HepG2 (cell line): ENCODE data around the gene ASPM. TPM values are rescaled to one million over a fixed set of nuclear protein-coding genes. Genes with fewer than 3 reads are reported as not detected.
A peak's percentile ranks its signal among the peaks of the same experiment; 100 is the strongest.

Source experiments
- ATAC-seq: fragments of 200-7000 bp; cut with Tn5 transposase; 3 replicates; pipeline ENCODE4 v1.9.1; 2020; ENCODE audit warnings: mild to moderate bottlenecking, moderate library complexity
- BruUV-seq: library from RNA; stranded (reverse); fragments of 400-500 nt; replicated peaks from 2 replicates; lab custom pipeline; 2021; lab: Mats Ljungman, UMichigan
- CTCF ChIA-PET: fragments of 300-600 bp; formaldehyde crosslinking; extraction: SDS; loops from one replicate; lab custom pipeline; 2021; ENCODE audit warnings: low total read pairs, inconsistent platforms, low intra/inter-chr PET ratio; lab: Yijun Ruan, JAX
- POLR2A ChIA-PET: fragments of 350-600 bp; sonication (Branson Sonifier 250); formaldehyde crosslinking; loops from one replicate; lab custom pipeline; 2020; ENCODE audit warnings: antibody characterized with exemption, inconsistent platforms; lab: Yijun Ruan, JAX
- DNase-seq: peaks from one replicate; pipeline ENCODE4 v3.0.0-alpha.2; 2015; ENCODE audit warnings: low spot score
- FAIRE-seq: peaks from 3 replicates; lab custom pipeline; 2011; peaks lifted over from hg19 to GRCh38; lab: Jason Lieb, UNC
- H2AFZ ChIP-seq: one replicate; pipeline ENCODE4 v1.6.1; 2011; ENCODE audit warnings: low read length, inconsistent platforms
- H3K27ac ChIP-seq: fragments of 300-600 bp; 3 replicates; pipeline ENCODE4 v1.8.0; 2011; ENCODE audit warnings: mixed run types, mild to moderate bottlenecking, mixed read lengths, low read length, inconsistent platforms; ENCODE audit not compliant: insufficient read depth; ENCODE audit errors: extremely low read length
- H3K27me3 ChIP-seq, 2 experiments: fragments of 200-600 bp in 1 of 2; 2 replicates in 1 of 2; 3 replicates in 1 of 2; pipeline versions ENCODE4 v1.6.0 to v1.8.0; 2011; ENCODE audit warnings: low read length in 2 of 2, mild to moderate bottlenecking in 2 of 2, moderate library complexity in 2 of 2, inconsistent platforms in 1 of 2; ENCODE audit not compliant: insufficient read depth in 2 of 2, control insufficient read depth in 1 of 2
- H3K36me3 ChIP-seq, 2 experiments: fragments of 200-600 bp in 1 of 2; replicated peaks in 1 of 2; 2 replicates in 1 of 2; 3 replicates in 1 of 2; pipeline versions ENCODE4 v1.5.1 to v1.8.0; 2011; ENCODE audit warnings: low read length in 2 of 2, inconsistent platforms in 1 of 2; ENCODE audit not compliant: insufficient read depth in 2 of 2, control insufficient read depth in 1 of 2
- H3K4me1 ChIP-seq: 2 replicates; pipeline ENCODE4 v1.5.1; 2012; ENCODE audit warnings: low read length, inconsistent platforms; ENCODE audit not compliant: insufficient read depth
- H3K4me2 ChIP-seq: 2 replicates; pipeline ENCODE4 v1.6.0; 2011; ENCODE audit warnings: low read depth, low read length, inconsistent platforms
- H3K4me3 ChIP-seq, 3 experiments: fragments of 200-600 bp in 1 of 3; sonication (generic), shearing (Covaris generic) in 1 of 3; replicated peaks in 1 of 3; 2 replicates each; pipeline ENCODE4 v1.5.1; 2011 to 2016; ENCODE audit warnings: low read length in 3 of 3, inconsistent platforms in 2 of 3, low read depth in 2 of 3, mild to moderate bottlenecking in 2 of 3, control low read depth in 1 of 3, mixed read lengths in 1 of 3; ENCODE audit not compliant: insufficient read depth in 1 of 3
- H3K79me2 ChIP-seq: one replicate; pipeline ENCODE4 v1.6.1; 2011; ENCODE audit warnings: low read length, inconsistent platforms; ENCODE audit not compliant: insufficient read depth
- H3K9ac ChIP-seq: 2 replicates; pipeline ENCODE4 v1.6.0; 2011; ENCODE audit warnings: mild to moderate bottlenecking, low read depth, low read length, inconsistent platforms; ENCODE audit not compliant: insufficient read depth
- H3K9me3 ChIP-seq: 2 replicates; pipeline ENCODE4 v1.5.1; 2012; ENCODE audit warnings: mild to moderate bottlenecking, low read length
- H4K20me1 ChIP-seq: 2 replicates; pipeline ENCODE4 v1.6.0; 2011; ENCODE audit warnings: inconsistent platforms, mild to moderate bottlenecking, low read length, moderate library complexity; ENCODE audit not compliant: insufficient read depth
- ARID3A ChIP-seq: IDR thresholded peaks from 2 replicates; pipeline ENCODE4 v1.6.1; 2012; ENCODE audit warnings: low read depth, low read length, improper control_type of control experiment
- DPF2 ChIP-seq: sonication (generic); formaldehyde crosslinking; IDR thresholded peaks from 2 replicates; pipeline ENCODE4 v1.4.0; 2020; ENCODE audit warnings: mild to moderate bottlenecking, low read depth, missing genetic modification reagents, borderline replicate concordance
- FOXA3 ChIP-seq: IDR thresholded peaks from 2 replicates; pipeline ENCODE4 v1.6.1; 2016; ENCODE audit warnings: missing genetic modification reagents, missing compliant biosample characterization
- HNF4A ChIP-seq: sonication (generic); formaldehyde crosslinking; IDR thresholded peaks from 2 replicates; pipeline ENCODE4 v1.4.0; 2020; ENCODE audit warnings: missing genetic modification reagents
- KAT8 ChIP-seq: IDR thresholded peaks from 2 replicates; pipeline ENCODE4 v1.6.1; 2016; ENCODE audit warnings: missing genetic modification reagents, missing compliant biosample characterization
- NBN ChIP-seq: fragments of 450-650 bp; conservative IDR thresholded peaks from 2 replicates; pipeline ENCODE4 v1.6.1; 2017
- NCOA5 ChIP-seq: sonication (generic); formaldehyde crosslinking; IDR thresholded peaks from 2 replicates; pipeline ENCODE4 v1.4.0; 2020; ENCODE audit warnings: missing genetic modification reagents
- NFKBIZ ChIP-seq: IDR thresholded peaks from 2 replicates; pipeline ENCODE4 v1.6.1; 2018; ENCODE audit warnings: missing genetic modification reagents, missing compliant biosample characterization
- NR2F6 ChIP-seq, 2 experiments: IDR thresholded peaks; 2 replicates each; pipeline ENCODE4 v1.6.1; 2016; ENCODE audit warnings: antibody characterized with exemption in 1 of 2, mild to moderate bottlenecking in 1 of 2
- PAF1 ChIP-seq: IDR thresholded peaks from 2 replicates; pipeline ENCODE4 v1.6.1; 2016; ENCODE audit warnings: missing genetic modification reagents, missing compliant biosample characterization
- RFX1 ChIP-seq: fragments of 450-650 bp; IDR thresholded peaks from 2 replicates; pipeline ENCODE4 v1.6.1; 2017
- SRSF4 ChIP-seq: fragments of 200-400 bp; formaldehyde crosslinking; IDR thresholded peaks from one replicate; pipeline ENCODE4 v1.6.1; 2018; ENCODE audit warnings: mild to moderate bottlenecking, low read depth, low read length, moderate library complexity; ENCODE audit not compliant: poor library complexity, severe bottlenecking
- TSC22D2 ChIP-seq: sonication (generic); formaldehyde crosslinking; IDR thresholded peaks from 2 replicates; pipeline ENCODE4 v1.5.1; 2020; ENCODE audit warnings: missing genetic modification reagents, mild to moderate bottlenecking, borderline replicate concordance
- WIZ ChIP-seq: sonication (generic); formaldehyde crosslinking; IDR thresholded peaks from 2 replicates; pipeline ENCODE4 v1.5.1; 2020; ENCODE audit warnings: mild to moderate bottlenecking, missing genetic modification reagents
- ZC3H13 ChIP-seq: sonication (generic); formaldehyde crosslinking; IDR thresholded peaks from 2 replicates; pipeline ENCODE4 v1.8.1; 2023; ENCODE audit warnings: mild to moderate bottlenecking, missing genetic modification reagents, moderate library complexity
- ZNF138 ChIP-seq: sonication (generic); formaldehyde crosslinking; IDR thresholded peaks from 2 replicates; pipeline ENCODE4 v1.5.0; 2020; ENCODE audit warnings: mild to moderate bottlenecking, low read depth, missing genetic modification reagents
- ZNF235 ChIP-seq: sonication (generic); formaldehyde crosslinking; IDR thresholded peaks from 2 replicates; pipeline ENCODE4 v1.8.1; 2023; ENCODE audit warnings: mild to moderate bottlenecking, missing genetic modification reagents, borderline replicate concordance
- ZNF547 ChIP-seq: sonication (generic); formaldehyde crosslinking; IDR thresholded peaks from 2 replicates; pipeline ENCODE4 v1.5.1; 2020; ENCODE audit warnings: mild to moderate bottlenecking, missing genetic modification reagents
- WGBS: methylation state at CpG from one replicate; pipeline ENCODE4 v1.1.6; 2017; ENCODE audit warnings: low lambda C conversion rate; 5-methylcytosine and 5-hydroxymethylcytosine counted together
- in situ Hi-C: cut with HindIII; loops from 2 replicates; pipeline ENCODE4 v1.10.0; 2017; ENCODE audit warnings: low pct_unique_long_range_greater_than_20kb; ENCODE audit not compliant: extremely low pct_ligation_motif_present
- intact Hi-C: fragments of 100-400 bp; cut with micrococcal nuclease; formaldehyde crosslinking; loops from one replicate; pipeline ENCODE4 v1.10.0; 2022; ENCODE audit not compliant: unreplicated experiment
- polyA plus RNA-seq, 8 experiments: library from polyadenylated mRNA; depleted of rRNA in 3 of 8; stranded (reverse) in 7 of 8; unstranded in 1 of 8; fragments of >200 nt; fragmentation: Illumina TruSeq in 4 of 8; extraction: Trizol in 4 of 8; gene quantifications; 2 replicates each; pipeline versions ENCODE4 v1.2.1 to v1.2.3, GENCODE V29; 2011 to 2016; ENCODE audit warnings: low read depth in 4 of 8, missing spikeins in 1 of 8, mixed read lengths in 1 of 8; ENCODE audit not compliant: insufficient read depth in 1 of 8
- total RNA-seq, 5 experiments: library from RNA; depleted of rRNA; stranded (reverse); fragments of >200 nt; fragmentation: Illumina TruSeq; extraction: Trizol; gene quantifications; 2 replicates each; pipeline ENCODE4 v1.2.3, GENCODE V29; 2016; ENCODE audit warnings: low read depth in 1 of 5
- TF ChIP-seq, protein P1 (sequence below): sonication (generic); formaldehyde crosslinking; IDR thresholded peaks from 2 replicates; pipeline ENCODE4 v1.8.1; 2023; ENCODE audit warnings: mild to moderate bottlenecking, inconsistent platforms, moderate library complexity, missing genetic modification reagents, borderline replicate concordance

ASPM gene
- total and polyA plus RNA-seq, 2 of the 13 experiments (the other 11 are each of a cell fraction or from before 2014, with no cell fraction given) = 7.7 to 29.1 TPM

- Histone ChIP-seq H3K9me3 (no peaks in the 10 kb centered on the region), H2AFZ (no peak overlapping the region), H4K20me1 (no peaks in the 10 kb centered on the region), H3K4me3 (peak overlapping the region; percentile 76 to 91 (median 84)), H3K27ac (peak overlapping the region; percentile 75), H3K9ac (peak overlapping the region; percentile 76), H3K27me3 (no peaks in the 10 kb centered on the region; a peak in 1 of 5 replicates), H3K79me2 (peaks cover 34% of the 10 kb centered on the region), H3K4me1 (peaks cover 57% of the 10 kb centered on the region), H3K36me3 (no peaks in the 10 kb centered on the region; a peak in 1 of 5 replicates), H3K4me2 (peak overlapping the region; percentile 79)
- TF ChIP-seq PAF1 (CRISPR knock-in tag) = no peak
- no peak for TF ChIP-seq DPF2 (CRISPR knock-in tag)
- TF ChIP-seq NFKBIZ (CRISPR knock-in tag) = no peak
- TF ChIP-seq KAT8 = no peak
- no peak for TF ChIP-seq ZC3H13 (CRISPR knock-in tag)
- no peak for TF ChIP-seq FOXA3 (CRISPR knock-in tag)
- no peak for TF ChIP-seq ARID3A
- TF ChIP-seq, protein P1, sequence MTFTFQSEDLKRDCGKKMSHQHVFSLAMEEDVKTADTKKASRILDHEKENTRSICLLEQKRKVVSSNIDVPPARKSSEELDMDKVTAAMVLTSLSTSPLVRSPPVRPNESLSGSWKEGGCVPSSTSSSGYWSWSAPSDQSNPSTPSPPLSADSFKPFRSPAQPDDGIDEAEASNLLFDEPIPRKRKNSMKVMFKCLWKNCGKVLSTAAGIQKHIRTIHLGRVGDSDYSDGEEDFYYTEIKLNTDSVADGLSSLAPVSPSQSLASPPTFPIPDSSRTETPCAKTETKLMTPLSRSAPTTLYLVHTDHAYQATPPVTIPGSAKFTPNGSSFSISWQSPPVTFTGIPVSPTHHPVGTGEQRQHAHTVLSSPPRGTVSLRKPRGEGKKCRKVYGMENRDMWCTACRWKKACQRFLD = no peak
- no peak for TF ChIP-seq NCOA5
- TF ChIP-seq ZNF235 = no peak
- TF ChIP-seq ZNF138 (CRISPR knock-in tag) = no peak
- TF ChIP-seq ZNF547 (CRISPR knock-in tag) = no peak
- TF ChIP-seq WIZ (CRISPR knock-in tag) = no peak
- TF ChIP-seq TSC22D2 = no peak
- TF ChIP-seq NBN = no peak
- TF ChIP-seq RFX1 = no peak
- no peak for TF ChIP-seq HNF4A (CRISPR knock-in tag)
- TF ChIP-seq NR2F6 (IDR thresholded peaks at IDR 0.05) = no peak
- TF ChIP-seq NR2F6 (CRISPR knock-in tag; IDR thresholded peaks at IDR 0.05) = no peak
- no peak for TF ChIP-seq SRSF4
- intact Hi-C loops (loop anchor here (2.0 kb wide), 1 partner anchor 29 kb away; no protein-coding TSS in a partner anchor), in situ Hi-C loops (no loop called here)
- CTCF ChIA-PET = no interaction called here
- no peak for ATAC-seq
- DNase-seq = no peak
- POLR2A ChIA-PET = no interaction called here
- no peak for FAIRE-seq
- WGBS = under 1% methylated on average over 11 of the region's 11 CpGs
- no TSS peak for BruUV-seq
Measured at GRCh38 chr1:197145446-197146024, 934 bp downstream of the ASPM start.
